GM03348 (cell line): Measurements from ENCODE around the gene GRIPAP1.

Experiments
- DNase-seq: peaks from one replicate; pipeline ENCODE4 v3.0.0; 2012; ENCODE audit warnings: low spot score

GRIPAP1 gene

GRCh38 chrX:49002091-49002935, at the start of gene GRIPAP1:
Gene GRIPAP1 (minus strand): TSS chrX:49002264. CDS start chrX:49002229, 35 bp downstream.
- DNase-seq, result peak; percentile 93

GRCh38 chrX:49043987-49044281, 41.9 kb upstream of the GRIPAP1 start:
- DNase-seq, result no peak

- peak; percentile 94 for DNase-seq
These were observed 41.3 kb upstream of the GRIPAP1 start, which contains the start of gene TFE3 for GRCh38 chrX:49043220-49043986. Gene TFE3 (minus strand): TSS chrX:49043357. CDS start chrX:49043226, 131 bp downstream.

- DNase-seq, result no peak
These were observed 40.6 kb upstream of the GRIPAP1 start for GRCh38 chrX:49042581-49043219.

- peak; percentile 41 for DNase-seq
These were observed 39.9 kb upstream of the GRIPAP1 start for GRCh38 chrX:49041744-49042580.

- no peak for DNase-seq
These were observed 38.4 kb upstream of the GRIPAP1 start for GRCh38 chrX:49040376-49040955.

- DNase-seq, result peak; percentile 79
These were observed 37.7 kb upstream of the GRIPAP1 start for GRCh38 chrX:49039598-49040375.

GRCh38 chrX:49037883-49038475, 35.9 kb upstream of the GRIPAP1 start:
- no peak for DNase-seq

- DNase-seq, result no peak
These were observed 28.2 kb upstream of the GRIPAP1 start for GRCh38 chrX:49030283-49030682.

GRCh38 chrX:49029876-49030275, 27.8 kb upstream of the GRIPAP1 start:
- no peak for DNase-seq

GRCh38 chrX:49019599-49020249, 17.7 kb upstream of the GRIPAP1 start:
- no peak for DNase-seq

GRCh38 chrX:49019050-49019449, 17.0 kb upstream of the GRIPAP1 start:
- no peak for DNase-seq

GRCh38 chrX:49003696-49004095, 1.6 kb upstream of the GRIPAP1 start:
- DNase-seq, result no peak

GRCh38 chrX:49001521-49002090, 458 bp downstream of the GRIPAP1 start:
- DNase-seq, result peak; percentile 39

- no peak for DNase-seq
These were observed 1.4 kb downstream of the GRIPAP1 start for GRCh38 chrX:49000636-49001035.

GRCh38 chrX:48999030-48999429, 3.0 kb downstream of the GRIPAP1 start:
- DNase-seq, result no peak

GRCh38 chrX:48998391-48998790, 3.7 kb downstream of the GRIPAP1 start:
- no peak for DNase-seq

GRCh38 chrX:48997865-48998264, 4.2 kb downstream of the GRIPAP1 start:
- DNase-seq, result no peak

GRCh38 chrX:48997455-48997854, 4.6 kb downstream of the GRIPAP1 start:
- no peak for DNase-seq
